HepG2 (cell line): Measurements from ENCODE around the gene SPIB. TPM values are rescaled to one million over a fixed set of nuclear protein-coding genes. Genes with fewer than 3 reads are reported as not detected.

Experiments used
- HOXA3 ChIP-seq: sonication (generic); formaldehyde crosslinking; IDR thresholded peaks from 2 replicates; pipeline ENCODE4 v1.5.0; 2020; ENCODE audit warnings: missing genetic modification reagents
- ZIK1 ChIP-seq: sonication (generic); formaldehyde crosslinking; IDR thresholded peaks from 2 replicates; pipeline ENCODE4 v1.5.0; 2020; ENCODE audit warnings: mild to moderate bottlenecking, low read depth, missing genetic modification reagents, borderline replicate concordance
- ZNF136 ChIP-seq: sonication (generic); formaldehyde crosslinking; IDR thresholded peaks from 2 replicates; pipeline ENCODE4 v1.8.1; 2022; ENCODE audit warnings: low read depth, mild to moderate bottlenecking, moderate library complexity, missing genetic modification reagents
- ZNF619 ChIP-seq: sonication (generic); formaldehyde crosslinking; IDR thresholded peaks from 2 replicates; pipeline ENCODE4 v1.4.0; 2020; ENCODE audit warnings: mild to moderate bottlenecking, missing genetic modification reagents
- ZNF724P ChIP-seq: sonication (generic); formaldehyde crosslinking; IDR thresholded peaks from 2 replicates; pipeline ENCODE4 v1.8.0; 2022; ENCODE audit warnings: missing genetic modification reagents, borderline replicate concordance
- ZNF790 ChIP-seq: sonication (generic); formaldehyde crosslinking; IDR thresholded peaks from 2 replicates; pipeline ENCODE4 v1.8.0; 2022; ENCODE audit warnings: missing genetic modification reagents, mild to moderate bottlenecking, borderline replicate concordance
- polyA plus RNA-seq, 8 experiments: library from polyadenylated mRNA; depleted of rRNA in 3 of 8; stranded (reverse) in 7 of 8; unstranded in 1 of 8; fragments of >200 nt; fragmentation: Illumina TruSeq in 4 of 8; extraction: Trizol in 4 of 8; gene quantifications; 2 replicates each; pipeline versions ENCODE4 v1.2.1 to v1.2.3, GENCODE V29; 2011 to 2016; ENCODE audit warnings: low read depth in 4 of 8, missing spikeins in 1 of 8, mixed read lengths in 1 of 8; ENCODE audit not compliant: insufficient read depth in 1 of 8
- total RNA-seq, 5 experiments: library from RNA; depleted of rRNA; stranded (reverse); fragments of >200 nt; fragmentation: Illumina TruSeq; extraction: Trizol; gene quantifications; 2 replicates each; pipeline ENCODE4 v1.2.3, GENCODE V29; 2016; ENCODE audit warnings: low read depth in 1 of 5
- TF ChIP-seq, protein P1 (sequence below): sonication (generic); formaldehyde crosslinking; IDR thresholded peaks from 2 replicates; pipeline ENCODE4 v1.4.0; 2020; ENCODE audit warnings: missing genetic modification reagents, borderline replicate concordance
- TF ChIP-seq, protein P2 (sequence below): sonication (generic); formaldehyde crosslinking; IDR thresholded peaks from one replicate; pipeline ENCODE4 v1.5.1; 2020; ENCODE audit warnings: mild to moderate bottlenecking, missing genetic modification reagents; ENCODE audit errors: not compliant biosample characterization
- TF ChIP-seq, protein P3 (sequence below): sonication (generic); formaldehyde crosslinking; IDR thresholded peaks from 2 replicates; pipeline ENCODE4 v1.5.1; 2020; ENCODE audit warnings: mild to moderate bottlenecking, missing genetic modification reagents, moderate library complexity
- TF ChIP-seq, protein P4 (sequence below): sonication (generic); formaldehyde crosslinking; IDR thresholded peaks from 2 replicates; pipeline ENCODE4 v1.4.0; 2020; ENCODE audit warnings: missing genetic modification reagents

The SPIB gene
- total and polyA plus RNA-seq, 2 of the 13 experiments (the other 11 are each of a cell fraction or from before 2014, with no cell fraction given) = 0.04 TPM; not detected in 1

DNA sequence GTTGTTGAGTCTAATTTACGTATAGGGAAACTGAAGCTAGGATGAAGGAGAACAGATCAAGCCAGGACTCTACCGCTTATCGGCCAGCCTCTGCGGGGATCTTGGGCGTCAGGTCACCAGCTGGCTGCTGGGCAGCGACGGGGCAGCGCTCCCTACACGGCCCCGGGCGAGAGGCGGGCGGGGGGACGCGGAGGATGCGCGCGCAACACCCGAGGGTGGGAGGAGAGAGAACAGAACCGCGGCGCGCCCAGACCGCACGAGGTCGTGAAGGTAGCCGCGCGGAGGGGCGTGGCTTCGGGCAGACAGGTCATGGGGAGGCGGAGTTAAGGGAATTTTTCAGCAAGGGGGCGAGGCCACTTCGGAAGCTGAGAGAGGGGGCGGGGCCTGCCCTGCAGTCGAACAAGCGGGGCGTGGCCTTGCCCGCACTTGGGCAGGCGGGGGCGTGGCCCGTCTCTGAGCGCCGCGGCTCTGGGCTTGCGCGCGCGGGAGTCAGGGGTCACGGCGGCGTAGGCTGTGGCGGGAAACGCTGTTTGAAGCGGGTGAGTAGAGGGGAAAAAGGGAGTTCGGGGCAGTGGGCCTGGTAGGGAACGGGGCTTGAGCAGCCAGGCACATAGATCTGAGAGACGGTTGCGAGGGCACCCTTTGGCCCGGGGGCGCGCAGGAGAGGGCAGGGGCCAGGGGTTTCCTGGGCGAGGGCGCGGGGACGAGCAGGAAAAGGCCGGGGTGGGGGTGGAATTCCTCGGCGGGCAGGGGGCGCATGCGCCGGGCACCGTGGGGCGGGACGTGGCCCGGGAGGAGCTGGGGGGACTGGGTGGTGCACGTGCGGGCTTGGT, 34.7 kb upstream of the SPIB start, which contains the start of gene POLD1 (continued):
- TF ChIP-seq, protein P1, sequence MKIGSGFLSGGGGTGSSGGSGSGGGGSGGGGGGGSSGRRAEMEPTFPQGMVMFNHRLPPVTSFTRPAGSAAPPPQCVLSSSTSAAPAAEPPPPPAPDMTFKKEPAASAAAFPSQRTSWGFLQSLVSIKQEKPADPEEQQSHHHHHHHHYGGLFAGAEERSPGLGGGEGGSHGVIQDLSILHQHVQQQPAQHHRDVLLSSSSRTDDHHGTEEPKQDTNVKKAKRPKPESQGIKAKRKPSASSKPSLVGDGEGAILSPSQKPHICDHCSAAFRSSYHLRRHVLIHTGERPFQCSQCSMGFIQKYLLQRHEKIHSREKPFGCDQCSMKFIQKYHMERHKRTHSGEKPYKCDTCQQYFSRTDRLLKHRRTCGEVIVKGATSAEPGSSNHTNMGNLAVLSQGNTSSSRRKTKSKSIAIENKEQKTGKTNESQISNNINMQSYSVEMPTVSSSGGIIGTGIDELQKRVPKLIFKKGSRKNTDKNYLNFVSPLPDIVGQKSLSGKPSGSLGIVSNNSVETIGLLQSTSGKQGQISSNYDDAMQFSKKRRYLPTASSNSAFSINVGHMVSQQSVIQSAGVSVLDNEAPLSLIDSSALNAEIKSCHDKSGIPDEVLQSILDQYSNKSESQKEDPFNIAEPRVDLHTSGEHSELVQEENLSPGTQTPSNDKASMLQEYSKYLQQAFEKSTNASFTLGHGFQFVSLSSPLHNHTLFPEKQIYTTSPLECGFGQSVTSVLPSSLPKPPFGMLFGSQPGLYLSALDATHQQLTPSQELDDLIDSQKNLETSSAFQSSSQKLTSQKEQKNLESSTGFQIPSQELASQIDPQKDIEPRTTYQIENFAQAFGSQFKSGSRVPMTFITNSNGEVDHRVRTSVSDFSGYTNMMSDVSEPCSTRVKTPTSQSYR (CRISPR knock-in tag) = peak; percentile 17; the same call in 1 of the 2 replicates
- TF ChIP-seq, protein P2, sequence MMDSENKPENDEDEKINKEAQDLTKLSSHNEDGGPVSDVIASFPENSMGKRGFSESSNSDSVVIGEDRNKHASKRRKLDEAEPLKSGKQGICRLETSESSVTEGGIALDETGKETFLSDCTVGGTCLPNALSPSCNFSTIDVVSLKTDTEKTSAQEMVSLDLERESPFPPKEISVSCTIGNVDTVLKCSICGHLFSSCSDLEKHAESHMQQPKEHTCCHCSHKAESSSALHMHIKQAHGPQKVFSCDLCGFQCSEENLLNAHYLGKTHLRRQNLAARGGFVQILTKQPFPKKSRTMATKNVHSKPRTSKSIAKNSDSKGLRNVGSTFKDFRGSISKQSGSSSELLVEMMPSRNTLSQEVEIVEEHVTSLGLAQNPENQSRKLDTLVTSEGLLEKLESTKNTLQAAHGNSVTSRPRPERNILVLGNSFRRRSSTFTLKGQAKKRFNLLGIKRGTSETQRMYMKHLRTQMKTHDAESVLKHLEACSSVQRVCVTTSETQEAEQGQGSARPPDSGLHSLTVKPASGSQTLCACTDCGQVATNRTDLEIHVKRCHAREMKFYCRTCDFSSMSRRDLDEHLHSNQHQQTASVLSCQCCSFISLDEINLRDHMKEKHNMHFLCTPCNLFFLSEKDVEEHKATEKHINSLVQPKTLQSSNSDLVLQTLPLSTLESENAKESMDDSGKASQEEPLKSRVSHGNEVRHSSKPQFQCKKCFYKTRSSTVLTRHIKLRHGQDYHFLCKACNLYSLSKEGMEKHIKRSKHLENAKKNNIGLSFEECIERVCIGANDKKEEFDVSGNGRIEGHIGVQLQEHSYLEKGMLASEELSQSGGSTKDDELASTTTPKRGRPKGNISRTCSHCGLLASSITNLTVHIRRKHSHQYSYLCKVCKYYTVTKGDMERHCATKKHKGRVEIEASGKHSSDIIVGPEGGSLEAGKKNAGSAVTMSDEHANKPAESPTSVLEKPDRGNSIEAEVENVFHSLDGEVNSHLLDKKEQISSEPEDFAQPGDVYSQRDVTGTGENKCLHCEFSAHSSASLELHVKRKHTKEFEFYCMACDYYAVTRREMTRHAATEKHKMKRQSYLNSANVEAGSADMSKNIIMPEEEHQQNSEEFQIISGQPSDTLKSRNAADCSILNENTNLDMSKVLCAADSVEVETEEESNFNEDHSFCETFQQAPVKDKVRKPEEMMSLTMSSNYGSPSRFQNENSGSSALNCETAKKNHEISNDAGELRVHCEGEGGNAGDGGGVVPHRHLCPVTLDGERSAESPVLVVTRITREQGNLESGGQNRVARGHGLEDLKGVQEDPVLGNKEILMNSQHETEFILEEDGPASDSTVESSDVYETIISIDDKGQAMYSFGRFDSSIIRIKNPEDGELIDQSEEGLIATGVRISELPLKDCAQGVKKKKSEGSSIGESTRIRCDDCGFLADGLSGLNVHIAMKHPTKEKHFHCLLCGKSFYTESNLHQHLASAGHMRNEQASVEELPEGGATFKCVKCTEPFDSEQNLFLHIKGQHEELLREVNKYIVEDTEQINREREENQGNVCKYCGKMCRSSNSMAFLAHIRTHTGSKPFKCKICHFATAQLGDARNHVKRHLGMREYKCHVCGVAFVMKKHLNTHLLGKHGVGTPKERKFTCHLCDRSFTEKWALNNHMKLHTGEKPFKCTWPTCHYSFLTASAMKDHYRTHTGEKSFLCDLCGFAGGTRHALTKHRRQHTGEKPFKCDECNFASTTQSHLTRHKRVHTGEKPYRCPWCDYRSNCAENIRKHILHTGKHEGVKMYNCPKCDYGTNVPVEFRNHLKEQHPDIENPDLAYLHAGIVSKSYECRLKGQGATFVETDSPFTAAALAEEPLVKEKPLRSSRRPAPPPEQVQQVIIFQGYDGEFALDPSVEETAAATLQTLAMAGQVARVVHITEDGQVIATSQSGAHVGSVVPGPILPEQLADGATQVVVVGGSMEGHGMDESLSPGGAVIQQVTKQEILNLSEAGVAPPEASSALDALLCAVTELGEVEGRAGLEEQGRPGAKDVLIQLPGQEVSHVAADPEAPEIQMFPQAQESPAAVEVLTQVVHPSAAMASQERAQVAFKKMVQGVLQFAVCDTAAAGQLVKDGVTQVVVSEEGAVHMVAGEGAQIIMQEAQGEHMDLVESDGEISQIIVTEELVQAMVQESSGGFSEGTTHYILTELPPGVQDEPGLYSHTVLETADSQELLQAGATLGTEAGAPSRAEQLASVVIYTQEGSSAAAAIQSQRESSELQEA (CRISPR knock-in tag) = peak; percentile 68
- TF ChIP-seq ZNF619 (CRISPR knock-in tag) (0 out of 2 replicates have a peak, but pooled peaks have one; percentile 2), ZNF790 (CRISPR knock-in tag) (no peak), HOXA3 (peak; percentile 69), ZNF724P (CRISPR knock-in tag) (peak; percentile 9; the same call in 1 of the 2 replicates), ZNF136 (CRISPR knock-in tag) (peak; percentile 96; the same call in 1 of the 2 replicates), ZIK1 (CRISPR knock-in tag) (0 out of 2 replicates have a peak, but pooled peaks have one; percentile 38)
- TF ChIP-seq, protein P3, sequence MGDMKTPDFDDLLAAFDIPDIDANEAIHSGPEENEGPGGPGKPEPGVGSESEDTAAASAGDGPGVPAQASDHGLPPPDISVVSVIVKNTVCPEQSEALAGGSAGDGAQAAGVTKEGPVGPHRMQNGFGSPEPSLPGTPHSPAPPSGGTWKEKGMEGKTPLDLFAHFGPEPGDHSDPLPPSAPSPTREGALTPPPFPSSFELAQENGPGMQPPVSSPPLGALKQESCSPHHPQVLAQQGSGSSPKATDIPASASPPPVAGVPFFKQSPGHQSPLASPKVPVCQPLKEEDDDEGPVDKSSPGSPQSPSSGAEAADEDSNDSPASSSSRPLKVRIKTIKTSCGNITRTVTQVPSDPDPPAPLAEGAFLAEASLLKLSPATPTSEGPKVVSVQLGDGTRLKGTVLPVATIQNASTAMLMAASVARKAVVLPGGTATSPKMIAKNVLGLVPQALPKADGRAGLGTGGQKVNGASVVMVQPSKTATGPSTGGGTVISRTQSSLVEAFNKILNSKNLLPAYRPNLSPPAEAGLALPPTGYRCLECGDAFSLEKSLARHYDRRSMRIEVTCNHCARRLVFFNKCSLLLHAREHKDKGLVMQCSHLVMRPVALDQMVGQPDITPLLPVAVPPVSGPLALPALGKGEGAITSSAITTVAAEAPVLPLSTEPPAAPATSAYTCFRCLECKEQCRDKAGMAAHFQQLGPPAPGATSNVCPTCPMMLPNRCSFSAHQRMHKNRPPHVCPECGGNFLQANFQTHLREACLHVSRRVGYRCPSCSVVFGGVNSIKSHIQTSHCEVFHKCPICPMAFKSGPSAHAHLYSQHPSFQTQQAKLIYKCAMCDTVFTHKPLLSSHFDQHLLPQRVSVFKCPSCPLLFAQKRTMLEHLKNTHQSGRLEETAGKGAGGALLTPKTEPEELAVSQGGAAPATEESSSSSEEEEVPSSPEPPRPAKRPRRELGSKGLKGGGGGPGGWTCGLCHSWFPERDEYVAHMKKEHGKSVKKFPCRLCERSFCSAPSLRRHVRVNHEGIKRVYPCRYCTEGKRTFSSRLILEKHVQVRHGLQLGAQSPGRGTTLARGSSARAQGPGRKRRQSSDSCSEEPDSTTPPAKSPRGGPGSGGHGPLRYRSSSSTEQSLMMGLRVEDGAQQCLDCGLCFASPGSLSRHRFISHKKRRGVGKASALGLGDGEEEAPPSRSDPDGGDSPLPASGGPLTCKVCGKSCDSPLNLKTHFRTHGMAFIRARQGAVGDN (CRISPR knock-in tag) = peak; percentile 93
- TF ChIP-seq, protein P4, sequence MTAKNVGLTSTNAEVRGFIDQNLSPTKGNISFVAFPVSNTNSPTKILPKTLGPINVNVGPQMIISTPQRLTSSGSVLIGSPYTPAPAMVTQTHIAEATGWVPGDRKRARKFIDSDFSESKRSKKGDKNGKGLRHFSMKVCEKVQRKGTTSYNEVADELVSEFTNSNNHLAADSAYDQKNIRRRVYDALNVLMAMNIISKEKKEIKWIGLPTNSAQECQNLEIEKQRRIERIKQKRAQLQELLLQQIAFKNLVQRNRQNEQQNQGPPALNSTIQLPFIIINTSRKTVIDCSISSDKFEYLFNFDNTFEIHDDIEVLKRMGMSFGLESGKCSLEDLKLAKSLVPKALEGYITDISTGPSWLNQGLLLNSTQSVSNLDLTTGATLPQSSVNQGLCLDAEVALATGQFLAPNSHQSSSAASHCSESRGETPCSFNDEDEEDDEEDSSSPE (CRISPR knock-in tag) = peak; percentile 99
